Measurements from ENCODE around the gene TDRD5. TPM values are rescaled to one million over a fixed set of nuclear protein-coding genes. Genes with fewer than 3 reads are reported as not detected.

The TDRD5 gene
- total and polyA plus RNA-seq, 2 donors from 2014 or later, result 0.47 to 1.5 TPM

DNA sequence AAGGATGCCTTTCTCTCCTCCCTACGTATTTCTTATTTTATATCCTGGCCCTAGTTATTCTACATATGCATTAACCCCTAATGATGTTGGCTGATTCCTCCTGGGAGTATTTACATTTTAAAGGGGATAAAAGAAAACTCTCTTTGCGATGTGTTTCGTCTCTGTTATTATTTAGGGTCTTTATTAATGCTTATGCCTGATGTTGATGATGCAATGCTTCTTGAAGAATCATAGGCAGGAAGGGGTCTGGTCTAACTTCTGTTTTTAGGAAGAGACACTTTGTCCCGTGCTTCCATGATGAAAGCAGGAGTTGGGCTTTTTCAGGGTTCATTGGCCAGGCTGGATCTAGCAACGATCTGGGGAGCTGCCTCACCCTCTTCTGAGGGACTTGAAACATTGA, 15.1 kb upstream of the TDRD5 start:
- H3K4me3 ChIP-seq (ENCODE audit: low read length in 3 of 3), result peak overlapping the region in 1 of 3 donors; percentile 40
- TF ChIP-seq, protein P1, sequence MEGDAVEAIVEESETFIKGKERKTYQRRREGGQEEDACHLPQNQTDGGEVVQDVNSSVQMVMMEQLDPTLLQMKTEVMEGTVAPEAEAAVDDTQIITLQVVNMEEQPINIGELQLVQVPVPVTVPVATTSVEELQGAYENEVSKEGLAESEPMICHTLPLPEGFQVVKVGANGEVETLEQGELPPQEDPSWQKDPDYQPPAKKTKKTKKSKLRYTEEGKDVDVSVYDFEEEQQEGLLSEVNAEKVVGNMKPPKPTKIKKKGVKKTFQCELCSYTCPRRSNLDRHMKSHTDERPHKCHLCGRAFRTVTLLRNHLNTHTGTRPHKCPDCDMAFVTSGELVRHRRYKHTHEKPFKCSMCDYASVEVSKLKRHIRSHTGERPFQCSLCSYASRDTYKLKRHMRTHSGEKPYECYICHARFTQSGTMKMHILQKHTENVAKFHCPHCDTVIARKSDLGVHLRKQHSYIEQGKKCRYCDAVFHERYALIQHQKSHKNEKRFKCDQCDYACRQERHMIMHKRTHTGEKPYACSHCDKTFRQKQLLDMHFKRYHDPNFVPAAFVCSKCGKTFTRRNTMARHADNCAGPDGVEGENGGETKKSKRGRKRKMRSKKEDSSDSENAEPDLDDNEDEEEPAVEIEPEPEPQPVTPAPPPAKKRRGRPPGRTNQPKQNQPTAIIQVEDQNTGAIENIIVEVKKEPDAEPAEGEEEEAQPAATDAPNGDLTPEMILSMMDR (IDR thresholded peaks at IDR 0.05; ENCODE audit: borderline replicate concordance, extremely low read depth, insufficient read depth), result no peak
- H3K36me3 ChIP-seq (ENCODE audit: control insufficient read depth in 2 of 3, insufficient read depth in 3 of 3, low read length in 3 of 3), result no peaks in the 10 kb centered on the region
- H3K27me3 ChIP-seq (ENCODE audit: control insufficient read depth, insufficient read depth, low read length), result peaks cover 3% of the 10 kb centered on the region
- intact Hi-C loops (cut with DNase I), result no loop called here
- no peak overlapping the region for H3K9ac ChIP-seq (ENCODE audit: low read length in 3 of 3)
- no peak for DNase-seq
- no peak for FAIRE-seq
- H3K9me3 ChIP-seq (ENCODE audit: control insufficient read depth in 2 of 3, insufficient read depth in 1 of 3, low read length in 3 of 3), result no peaks in the 10 kb centered on the region
- no peaks in the 10 kb centered on the region for H3K4me1 ChIP-seq (ENCODE audit: control insufficient read depth in 2 of 3, insufficient read depth in 2 of 3, low read depth in 1 of 3, low read length in 3 of 3)
- H3K27ac ChIP-seq (ENCODE audit: low read depth in 2 of 2, low read length in 2 of 2), result no peak overlapping the region

DNA sequence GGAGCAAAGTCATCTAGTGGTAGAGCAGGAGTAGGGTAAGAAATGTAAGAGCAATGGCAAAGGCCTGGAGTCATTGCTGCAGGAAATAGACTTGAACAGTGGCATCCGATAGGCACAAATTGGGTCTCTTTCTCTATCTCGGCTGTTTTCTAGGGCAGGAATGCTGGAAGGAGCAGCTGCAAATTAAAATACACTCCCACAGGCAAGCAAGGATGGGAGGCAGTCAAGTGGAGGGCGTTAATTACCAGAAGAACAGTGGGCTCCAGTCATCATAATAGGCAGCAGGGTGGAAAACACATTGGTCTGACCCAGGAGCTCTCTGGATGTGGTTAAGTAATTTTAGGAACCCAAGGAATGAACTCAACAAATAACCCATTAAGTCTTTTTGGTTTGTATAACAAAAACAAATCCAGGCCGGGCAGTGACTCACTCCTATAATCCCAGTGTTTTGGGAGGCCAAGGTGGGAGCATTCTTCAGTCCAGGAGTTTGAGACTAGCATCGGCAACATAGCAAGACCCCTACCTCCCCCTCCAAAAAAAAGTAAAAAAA, 7.8 kb upstream of the TDRD5 start:
- DNase-seq (peak in 3 of 5 donors; percentile 52 to 70 (median 53)), FAIRE-seq (no peak)
- no peaks in the 10 kb centered on the region for H3K36me3 ChIP-seq (ENCODE audit: control insufficient read depth in 2 of 3, insufficient read depth in 3 of 3, low read length in 3 of 3)
- no peak overlapping the region for H3K4me3 ChIP-seq (ENCODE audit: low read length in 3 of 3)
- intact Hi-C loops (cut with DNase I), result no loop called here
- H3K27me3 ChIP-seq (ENCODE audit: control insufficient read depth, insufficient read depth, low read length), result no peaks in the 10 kb centered on the region
- no peaks in the 10 kb centered on the region for H3K9me3 ChIP-seq (ENCODE audit: control insufficient read depth in 2 of 3, insufficient read depth in 1 of 3, low read length in 3 of 3)
- TF ChIP-seq, protein P1 (IDR thresholded peaks at IDR 0.05; ENCODE audit: borderline replicate concordance, extremely low read depth, insufficient read depth), result no peak
- no peak overlapping the region for H3K27ac ChIP-seq (ENCODE audit: low read depth in 2 of 2, low read length in 2 of 2)
- peaks cover 0 to 3% (median 0%) of the 10 kb centered on the region in 3 donors for H3K4me1 ChIP-seq (ENCODE audit: control insufficient read depth in 2 of 3, insufficient read depth in 2 of 3, low read depth in 1 of 3, low read length in 3 of 3)
- H3K9ac ChIP-seq (ENCODE audit: low read length in 3 of 3), result no peak overlapping the region

GRCh38 chr1:179586107-179586823, 5.4 kb upstream of the TDRD5 start:
- peak overlapping the region in 1 of 3 donors; percentile 35 for H3K4me3 ChIP-seq (ENCODE audit: low read length in 3 of 3)
- H3K27ac ChIP-seq (ENCODE audit: low read depth in 2 of 2, low read length in 2 of 2), result peak overlapping the region; percentile 22 to 24
- TF ChIP-seq, protein P1 (IDR thresholded peaks at IDR 0.05; ENCODE audit: borderline replicate concordance, extremely low read depth, insufficient read depth), result peak; percentile 49
- peak overlapping the region in 1 of 3 donors; percentile 5 for H3K9ac ChIP-seq (ENCODE audit: low read length in 3 of 3)
- H3K4me1 ChIP-seq (ENCODE audit: control insufficient read depth in 2 of 3, insufficient read depth in 2 of 3, low read depth in 1 of 3, low read length in 3 of 3), result peaks cover 0 to 3% (median under 1%) of the 10 kb centered on the region in 3 donors
- intact Hi-C loops (cut with DNase I), result no loop called here
- no peaks in the 10 kb centered on the region for H3K36me3 ChIP-seq (ENCODE audit: control insufficient read depth in 2 of 3, insufficient read depth in 3 of 3, low read length in 3 of 3)
- H3K9me3 ChIP-seq (ENCODE audit: control insufficient read depth in 2 of 3, insufficient read depth in 1 of 3, low read length in 3 of 3), result no peaks in the 10 kb centered on the region
- no peaks in the 10 kb centered on the region for H3K27me3 ChIP-seq (ENCODE audit: control insufficient read depth, insufficient read depth, low read length)
- DNase-seq, result peak; percentile 79 to 88 (median 83)
- no peak for FAIRE-seq
